Fibroblast of peridontal ligament (primary cell): Measurements from ENCODE around the gene ZNF286A.
"Not testable (repeated sequence)": the region's sequence is repeated elsewhere in the genome, so short reads cannot be mapped to it uniquely, and the experiment has no call there.

ENCODE experiments used
- DNase-seq: peaks from one replicate; pipeline ENCODE4 v3.0.0-alpha.2; 2010; ENCODE audit errors: extremely low read depth

Gene ZNF286A

DNA sequence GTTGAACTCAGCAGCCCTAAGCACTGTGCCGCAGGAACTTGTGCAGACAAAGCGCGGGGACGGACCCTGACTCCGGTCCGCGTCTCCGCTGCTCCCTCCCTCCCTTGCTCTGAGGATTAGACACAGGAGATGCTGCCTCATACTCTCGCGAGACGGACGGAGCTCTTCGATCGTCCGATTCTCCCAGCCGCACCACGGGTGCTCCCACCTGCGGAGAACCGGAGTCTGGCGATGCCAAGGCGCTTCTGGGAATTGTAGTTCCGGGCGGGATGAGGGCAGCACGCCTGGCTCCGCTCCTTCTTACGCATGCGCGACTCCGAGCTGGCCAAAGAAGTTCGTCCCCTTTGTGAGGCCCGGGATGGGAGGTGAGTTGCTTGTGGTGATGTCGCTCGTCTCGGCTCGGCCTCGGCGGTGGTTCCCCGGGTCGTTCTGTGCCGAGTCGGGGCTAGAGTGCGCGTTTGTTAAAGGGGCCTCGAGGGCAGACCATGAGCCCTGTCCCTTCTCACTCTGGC, at the start of gene ZNF286A:
TSS of gene ZNF286A (plus strand) at position 340 of the 512 bp plus-strand sequence. CDS start 578 bp downstream, outside the sequence.
- DNase-seq = peak; percentile 99

DNA sequence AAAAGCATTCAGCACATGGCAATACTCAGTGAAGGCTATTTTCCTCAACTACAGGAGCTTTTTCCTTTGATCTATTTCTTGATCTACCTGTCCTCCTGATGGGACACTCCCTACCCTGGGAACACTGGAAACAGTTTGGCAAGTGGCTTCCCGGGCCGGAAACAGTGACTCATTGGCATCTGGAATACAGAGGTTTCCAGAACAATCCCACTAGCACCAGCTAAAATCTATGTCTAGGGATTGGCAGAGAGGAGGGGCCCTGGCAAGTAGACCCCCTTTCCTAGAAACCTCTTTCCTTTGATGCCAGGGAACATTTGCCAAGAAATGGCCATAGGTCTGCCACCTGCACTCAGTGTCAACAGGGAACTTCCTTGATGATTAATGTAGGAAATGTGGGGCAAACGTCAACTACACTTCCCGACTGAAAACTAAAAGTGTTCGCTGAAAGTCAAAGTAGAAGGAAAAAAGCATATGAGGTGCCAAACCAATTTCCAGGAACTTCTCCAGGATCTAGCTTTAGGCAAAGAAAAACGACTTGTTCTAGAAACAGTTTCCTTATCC, 49.6 kb upstream of the ZNF286A start:
- DNase-seq = peak; percentile 55

DNA sequence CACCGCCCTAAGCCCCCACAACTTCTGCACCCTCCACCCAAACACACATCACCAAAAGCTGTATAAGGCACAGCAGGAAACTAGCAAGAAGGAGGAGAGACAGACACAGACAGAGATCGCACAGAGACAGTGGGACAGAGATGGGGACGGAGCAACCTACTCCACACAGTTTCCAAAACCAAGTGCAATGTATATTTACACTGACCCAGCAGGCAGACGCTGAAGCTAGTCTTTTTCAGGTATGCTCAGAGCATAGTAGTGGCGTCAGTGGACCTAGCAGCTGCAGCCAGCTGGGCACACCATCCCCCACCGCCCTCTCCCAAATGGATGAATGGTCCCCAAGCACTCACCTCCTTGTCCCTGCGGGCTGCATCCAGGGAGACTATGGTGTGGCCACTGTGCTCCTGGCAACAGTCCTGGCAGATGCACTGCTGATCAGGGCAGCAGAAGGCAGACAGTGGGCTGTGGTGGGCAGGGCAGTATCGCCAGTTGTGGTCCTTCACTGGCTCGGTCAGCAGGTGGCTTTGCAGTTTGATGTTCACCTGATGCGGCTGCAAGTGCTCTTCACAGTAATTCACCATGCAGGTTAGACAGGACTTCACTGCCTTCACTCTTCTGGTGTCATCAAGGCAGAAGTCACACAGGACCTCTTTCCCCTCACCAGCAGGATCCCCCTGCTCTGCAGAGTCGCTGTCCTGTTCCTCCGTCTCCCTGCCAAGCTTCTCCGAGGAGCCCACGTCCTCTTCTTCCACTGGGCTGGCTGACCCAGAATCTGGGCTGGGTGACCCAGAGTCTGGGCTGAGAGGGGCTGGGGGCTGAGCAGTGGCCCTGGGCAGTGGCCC, 48.6 kb upstream of the ZNF286A start:
- no peak for DNase-seq

- peak; percentile 97 for DNase-seq
These were observed 47.9 kb upstream of the ZNF286A start for GRCh38 chr17:15651583-15652110.

DNA sequence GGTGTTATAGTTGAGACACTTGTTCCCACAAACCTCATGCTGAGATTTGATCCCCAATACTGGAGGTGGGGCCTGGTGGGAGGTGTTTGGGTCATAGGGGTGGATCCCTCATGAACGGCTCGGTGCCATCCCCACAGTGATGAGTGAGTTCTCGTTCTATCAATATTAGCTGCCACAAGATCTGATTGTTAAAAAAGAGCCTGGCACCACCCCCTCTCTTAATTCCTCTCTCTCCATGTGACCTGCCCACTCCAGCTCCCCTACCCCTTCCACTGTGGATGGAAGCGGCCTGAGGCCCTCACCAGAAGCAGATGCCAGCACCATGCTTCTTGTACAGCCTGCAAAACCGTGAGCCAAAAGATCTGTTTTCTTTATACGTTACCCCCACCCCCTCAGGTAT, 46.6 kb upstream of the ZNF286A start:
- DNase-seq = no peak

DNA sequence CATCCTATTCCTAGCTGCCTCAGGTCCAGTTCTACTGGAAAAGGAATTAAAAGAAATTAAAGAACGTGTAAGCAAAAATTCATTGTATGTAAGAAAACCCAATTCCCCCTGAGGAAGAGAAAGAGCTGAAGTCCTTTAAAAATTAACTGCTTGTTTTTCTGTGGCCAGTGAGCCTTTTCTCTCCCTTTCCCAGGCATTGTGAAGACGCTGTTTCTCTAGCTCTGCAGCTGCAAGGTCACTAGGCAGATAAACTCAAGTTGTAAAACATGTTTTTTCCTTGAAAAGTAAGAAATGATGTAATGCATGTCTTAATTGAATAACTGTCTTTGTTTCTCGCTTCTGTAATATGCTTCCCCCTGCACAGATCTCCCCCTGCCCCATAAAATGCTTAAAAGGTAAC, 45.2 kb upstream of the ZNF286A start:
- not testable (repeated sequence) for DNase-seq

DNA sequence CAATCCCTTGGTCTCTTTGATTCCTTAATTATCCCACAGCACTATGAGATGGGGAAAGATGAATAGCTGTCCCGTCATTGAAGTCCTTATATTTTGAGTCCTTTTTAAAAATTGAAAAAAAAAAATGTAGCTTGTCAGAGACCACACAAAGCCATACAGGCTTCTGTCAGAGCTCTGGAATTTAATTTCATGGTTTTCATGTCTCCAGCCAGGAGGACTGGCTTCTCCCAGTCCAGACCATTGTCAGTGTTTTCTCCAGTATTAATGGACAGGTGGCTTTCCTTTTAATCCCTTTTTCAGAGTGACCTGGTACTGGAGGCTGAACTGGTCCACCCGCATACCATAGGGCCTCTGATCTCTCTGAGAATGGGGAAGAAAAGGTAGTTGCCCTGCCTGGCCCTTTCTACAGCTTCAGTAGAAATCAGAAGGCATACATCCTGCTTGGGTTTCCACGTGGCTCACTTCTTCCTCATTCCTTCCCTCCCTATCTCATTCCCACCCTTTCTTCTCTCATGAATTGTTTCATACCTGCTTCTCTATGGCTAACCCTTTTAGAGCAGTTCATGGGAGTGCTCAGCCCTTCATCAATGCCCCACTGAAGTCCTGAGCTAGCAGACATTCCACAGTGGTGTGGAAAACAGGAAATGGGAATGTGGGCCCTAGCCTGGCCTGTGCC, 44.5 kb upstream of the ZNF286A start:
- DNase-seq = no peak

GRCh38 chr17:15657868-15658267, 41.7 kb upstream of the ZNF286A start:
- DNase-seq = no peak

- no peak for DNase-seq
These were observed 41.3 kb upstream of the ZNF286A start for GRCh38 chr17:15658296-15658695.

DNA sequence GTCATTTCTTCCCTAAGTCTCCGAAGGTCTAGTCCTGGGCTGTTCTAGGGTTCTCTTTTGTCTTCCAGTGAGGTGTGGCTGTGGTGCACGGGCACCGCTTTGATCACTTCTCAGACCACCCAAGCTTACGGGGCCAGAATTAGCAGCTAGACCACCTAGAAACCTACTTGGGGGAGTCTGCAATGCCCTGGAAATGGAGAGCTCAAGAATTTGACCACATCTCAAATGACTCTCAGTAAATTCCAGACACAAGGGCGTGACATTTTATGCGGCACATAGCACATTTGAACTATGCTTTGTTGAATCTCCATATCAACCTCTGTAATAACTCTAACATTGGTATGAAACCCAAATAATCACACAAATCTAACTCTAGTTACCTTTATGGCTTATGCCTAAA, 40.3 kb upstream of the ZNF286A start:
- no peak for DNase-seq

DNA sequence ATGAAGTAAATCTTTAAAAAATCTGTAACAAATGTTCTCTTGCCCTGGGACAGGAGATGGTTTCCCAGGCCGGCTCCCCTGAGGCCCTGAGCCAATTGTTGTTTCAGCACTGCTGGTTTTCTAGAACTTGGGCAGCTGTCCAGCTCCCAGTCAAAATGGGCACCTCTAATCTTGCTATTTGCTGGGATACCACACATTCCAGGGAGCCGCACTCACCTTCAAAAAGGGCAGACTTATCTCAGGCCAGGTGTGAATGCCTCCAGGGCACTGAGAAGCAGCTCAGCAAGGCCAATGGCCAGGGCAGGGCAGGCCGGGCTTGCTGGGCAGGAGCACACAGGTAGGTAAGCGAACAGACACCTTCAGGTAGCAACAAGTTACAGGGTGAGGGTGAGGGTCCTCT, 39.9 kb upstream of the ZNF286A start:
- DNase-seq = no peak

DNA sequence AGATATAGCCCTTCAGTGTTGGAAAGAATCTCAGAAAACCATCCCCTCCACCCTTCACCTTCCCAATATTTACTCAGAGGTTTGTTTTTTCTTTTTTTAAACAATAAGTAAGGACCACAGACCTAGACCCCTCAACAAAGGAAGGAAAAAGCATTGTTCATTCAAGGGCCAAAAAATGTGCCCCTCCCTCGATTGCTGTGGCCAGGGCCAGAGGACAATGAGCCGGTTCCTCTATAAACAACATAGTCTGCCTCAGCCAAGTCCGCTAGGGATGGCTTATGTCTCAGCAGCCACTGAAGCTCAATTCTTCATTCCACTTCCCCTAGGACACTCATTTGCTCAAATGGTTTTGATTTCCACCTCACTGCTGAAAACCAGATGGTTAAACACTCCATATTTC, 39.5 kb upstream of the ZNF286A start:
- DNase-seq = no peak

DNA sequence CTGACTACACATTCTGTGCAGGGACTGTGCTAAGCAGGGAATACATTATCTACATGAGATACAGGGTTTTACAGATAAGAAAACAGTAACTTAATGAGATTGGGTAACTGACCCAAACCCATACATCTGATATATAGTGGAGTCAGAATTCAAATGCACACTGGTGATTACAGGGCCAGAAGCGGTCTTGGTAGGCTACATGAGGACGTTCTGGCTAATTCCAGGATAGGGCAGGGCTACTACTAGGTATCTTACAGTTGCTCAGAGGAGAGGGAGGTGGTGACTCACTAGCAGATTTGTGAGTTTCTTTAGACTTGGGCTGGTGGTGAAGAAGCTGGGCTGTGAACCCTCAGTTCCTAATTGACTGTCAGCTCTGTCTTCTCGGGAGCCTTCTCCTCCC, 36.9 kb upstream of the ZNF286A start:
- DNase-seq = no peak

GRCh38 chr17:15663176-15663575, 36.4 kb upstream of the ZNF286A start:
- no peak for DNase-seq

DNA sequence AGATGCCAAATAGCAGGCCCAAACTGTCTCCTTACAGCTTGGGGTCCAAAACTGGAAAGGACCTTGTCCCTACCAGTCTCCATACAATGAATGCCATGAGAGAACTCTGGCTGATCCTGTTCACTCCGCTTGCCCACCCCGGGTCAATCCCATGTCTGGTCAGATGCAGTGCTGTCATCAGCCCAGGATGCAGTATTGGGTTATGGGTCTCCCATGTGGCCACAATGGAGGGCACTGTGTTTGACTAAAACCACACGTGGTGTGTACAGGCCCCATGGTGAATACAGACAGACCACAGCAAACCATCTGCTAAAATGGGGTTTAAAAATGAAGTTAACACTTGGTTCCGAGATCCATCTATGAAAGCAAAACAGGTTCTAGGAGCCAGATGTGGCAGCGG, 35.9 kb upstream of the ZNF286A start:
- no peak for DNase-seq

GRCh38 chr17:15669526-15669925, 30.0 kb upstream of the ZNF286A start:
- not testable (repeated sequence) for DNase-seq

GRCh38 chr17:15674640-15675039, 24.9 kb upstream of the ZNF286A start:
- DNase-seq = not testable (repeated sequence)

DNA sequence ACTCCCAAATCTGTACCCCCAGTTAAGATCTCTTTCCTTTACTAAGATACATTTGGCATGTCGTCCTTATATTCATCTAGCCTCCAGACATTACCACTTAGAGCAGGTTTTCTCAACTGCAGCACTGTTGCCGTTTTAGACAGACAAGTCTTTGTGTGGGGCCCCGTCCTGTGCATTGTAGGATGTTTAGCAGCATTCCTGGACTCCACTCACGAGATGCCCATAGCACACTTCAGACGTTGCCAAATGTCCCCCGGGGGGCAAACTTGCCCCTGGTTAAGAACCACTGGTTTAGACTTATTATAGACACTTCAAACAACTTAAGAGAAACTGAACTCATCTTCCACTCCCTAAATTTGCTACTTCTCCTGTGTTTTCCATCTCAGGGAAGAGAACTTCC, 23.6 kb upstream of the ZNF286A start:
- DNase-seq = not testable (repeated sequence)

DNA sequence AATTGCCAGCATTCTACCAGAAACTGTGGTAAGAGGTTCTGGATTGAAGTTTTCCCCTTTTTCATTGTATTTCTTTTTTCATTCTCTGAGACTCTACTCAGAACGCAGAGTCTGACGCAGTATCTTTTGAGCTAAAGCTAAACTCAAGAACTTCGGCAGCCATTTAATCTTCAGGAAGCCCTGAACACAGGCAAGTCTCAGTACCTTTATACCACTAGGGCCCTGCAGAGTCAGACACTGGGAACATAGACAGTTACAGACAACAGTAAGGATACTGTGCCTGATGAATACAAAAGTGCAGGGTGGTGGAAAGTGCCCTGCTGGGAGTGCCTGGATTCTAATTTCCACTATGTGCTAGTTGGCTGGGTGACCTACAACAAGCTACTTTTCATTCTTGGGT, 16.4 kb upstream of the ZNF286A start:
- DNase-seq = not testable (repeated sequence)

- peak; percentile 45 for DNase-seq
These were observed 15.6 kb upstream of the ZNF286A start, which contains the start of gene TRIM16 for GRCh38 chr17:15683824-15684478. Gene TRIM16 (minus strand): TSS chr17:15684311. CDS start chr17:15651609, 32,702 bp downstream.

GRCh38 chr17:15687494-15687893, 12.1 kb upstream of the ZNF286A start:
- DNase-seq = not testable (repeated sequence)

- peak; percentile 14 for DNase-seq
These were observed 585 bp upstream of the ZNF286A start for GRCh38 chr17:15698967-15699366.
